HS-5 (cell line): ENCODE measurements around the gene RPS19.

ENCODE experiments used
- DNase-seq: peaks from one replicate; pipeline ENCODE4 v3.0.0-alpha.2; 2012; ENCODE audit warnings: low read depth

Gene RPS19

GRCh38 chr19:41915021-41915775 lies 55.1 kb downstream of the RPS19 start:
- DNase-seq: no peak

- DNase-seq: no peak
Measured at GRCh38 chr19:41915776-41916414, 55.8 kb downstream of the RPS19 start.

GRCh38 chr19:41917676-41918075 lies 57.6 kb downstream of the RPS19 start:
- DNase-seq: no peak

- DNase-seq: no peak
Measured at GRCh38 chr19:41918095-41918494, 58.0 kb downstream of the RPS19 start.

GRCh38 chr19:41918653-41919244 lies 58.7 kb downstream of the RPS19 start:
- DNase-seq: no peak

- no peak for DNase-seq
Measured at GRCh38 chr19:41919948-41920712, 60.1 kb downstream of the RPS19 start.

GRCh38 chr19:41920882-41921576 lies 61.0 kb downstream of the RPS19 start:
- no peak for DNase-seq

GRCh38 chr19:41921577-41922576 lies 61.8 kb downstream of the RPS19 start:
- DNase-seq: no peak
